HL-60 (cell line): ENCODE results near the gene TYMP.

Experiments
- DNase-seq, 2 experiments: peaks; one replicate each; pipeline ENCODE4 v3.0.0-alpha.2; 2010 to 2020; ENCODE audit warnings: low read depth in 1 of 2, low spot score in 1 of 2
- H3K27ac ChIP-seq: fragments of 250-450 bp; sonication (Bioruptor Pico); replicated peaks from 2 replicates; pipeline ENCODE4 v1.5.1; 2020; ENCODE audit warnings: mild to moderate bottlenecking, moderate library complexity
- H3K27me3 ChIP-seq: fragments of 250-450 bp; sonication (Bioruptor Pico); 2 replicates; pipeline ENCODE4 v1.5.1; 2021; ENCODE audit warnings: mild to moderate bottlenecking, moderate library complexity; ENCODE audit not compliant: insufficient read depth, poor library complexity, severe bottlenecking
- H3K4me3 ChIP-seq: replicated peaks from 2 replicates; pipeline ENCODE4 v1.5.1; 2011; ENCODE audit warnings: mild to moderate bottlenecking, control low read depth, low read length; ENCODE audit not compliant: insufficient read depth
- GABPA ChIP-seq: IDR thresholded peaks from 2 replicates; pipeline ENCODE4 v1.6.1; 2012; ENCODE audit warnings: low read depth
- POLR2AphosphoS5 ChIP-seq: IDR thresholded peaks from 2 replicates; pipeline ENCODE4 v1.6.1; 2012; ENCODE audit warnings: low read depth
- SPI1 ChIP-seq: IDR thresholded peaks from 2 replicates; pipeline ENCODE4 v1.6.1; 2012; ENCODE audit warnings: low read depth, mild to moderate bottlenecking, borderline replicate concordance
- TF ChIP-seq, protein P1 (sequence below): IDR thresholded peaks from one replicate; pipeline ENCODE4 v1.5.1; 2011; ENCODE audit warnings: low read length, control low read depth, inconsistent platforms; ENCODE audit not compliant: insufficient read depth
- TF ChIP-seq, protein P2 (sequence below): IDR thresholded peaks from 2 replicates; pipeline ENCODE4 v1.6.1; 2012; ENCODE audit warnings: low read depth; ENCODE audit not compliant: insufficient replicate concordance

Gene TYMP

DNA sequence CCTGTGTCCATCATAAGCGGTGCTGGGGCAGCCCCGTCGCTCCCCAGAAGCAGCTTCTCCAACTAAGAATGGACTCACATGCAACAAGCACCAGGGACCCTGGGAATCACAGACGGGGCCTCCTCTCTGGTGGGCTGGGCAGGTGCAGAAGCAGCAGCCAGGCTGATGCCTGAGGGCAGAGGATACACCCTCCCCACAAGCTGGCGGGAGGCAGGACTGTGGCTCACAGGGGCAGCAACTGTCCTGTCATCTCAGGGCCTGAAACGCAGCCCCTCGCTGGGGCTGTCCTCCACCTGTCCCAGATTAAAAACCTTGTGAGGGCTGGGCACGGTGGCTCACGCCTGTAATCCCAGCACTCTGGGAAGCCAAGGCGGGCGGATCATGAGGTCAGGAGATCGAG lies 51.9 kb downstream of the TYMP start:
- Histone ChIP-seq H3K27me3 (peaks cover 25% of the 10 kb centered on the region), H3K27ac (no peak overlapping the region), H3K4me3 (no peak overlapping the region)
- TF ChIP-seq, protein P1, sequence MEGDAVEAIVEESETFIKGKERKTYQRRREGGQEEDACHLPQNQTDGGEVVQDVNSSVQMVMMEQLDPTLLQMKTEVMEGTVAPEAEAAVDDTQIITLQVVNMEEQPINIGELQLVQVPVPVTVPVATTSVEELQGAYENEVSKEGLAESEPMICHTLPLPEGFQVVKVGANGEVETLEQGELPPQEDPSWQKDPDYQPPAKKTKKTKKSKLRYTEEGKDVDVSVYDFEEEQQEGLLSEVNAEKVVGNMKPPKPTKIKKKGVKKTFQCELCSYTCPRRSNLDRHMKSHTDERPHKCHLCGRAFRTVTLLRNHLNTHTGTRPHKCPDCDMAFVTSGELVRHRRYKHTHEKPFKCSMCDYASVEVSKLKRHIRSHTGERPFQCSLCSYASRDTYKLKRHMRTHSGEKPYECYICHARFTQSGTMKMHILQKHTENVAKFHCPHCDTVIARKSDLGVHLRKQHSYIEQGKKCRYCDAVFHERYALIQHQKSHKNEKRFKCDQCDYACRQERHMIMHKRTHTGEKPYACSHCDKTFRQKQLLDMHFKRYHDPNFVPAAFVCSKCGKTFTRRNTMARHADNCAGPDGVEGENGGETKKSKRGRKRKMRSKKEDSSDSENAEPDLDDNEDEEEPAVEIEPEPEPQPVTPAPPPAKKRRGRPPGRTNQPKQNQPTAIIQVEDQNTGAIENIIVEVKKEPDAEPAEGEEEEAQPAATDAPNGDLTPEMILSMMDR = no peak
- TF ChIP-seq POLR2AphosphoS5 (no peak), GABPA (no peak), SPI1 (no peak)
- TF ChIP-seq, protein P2, sequence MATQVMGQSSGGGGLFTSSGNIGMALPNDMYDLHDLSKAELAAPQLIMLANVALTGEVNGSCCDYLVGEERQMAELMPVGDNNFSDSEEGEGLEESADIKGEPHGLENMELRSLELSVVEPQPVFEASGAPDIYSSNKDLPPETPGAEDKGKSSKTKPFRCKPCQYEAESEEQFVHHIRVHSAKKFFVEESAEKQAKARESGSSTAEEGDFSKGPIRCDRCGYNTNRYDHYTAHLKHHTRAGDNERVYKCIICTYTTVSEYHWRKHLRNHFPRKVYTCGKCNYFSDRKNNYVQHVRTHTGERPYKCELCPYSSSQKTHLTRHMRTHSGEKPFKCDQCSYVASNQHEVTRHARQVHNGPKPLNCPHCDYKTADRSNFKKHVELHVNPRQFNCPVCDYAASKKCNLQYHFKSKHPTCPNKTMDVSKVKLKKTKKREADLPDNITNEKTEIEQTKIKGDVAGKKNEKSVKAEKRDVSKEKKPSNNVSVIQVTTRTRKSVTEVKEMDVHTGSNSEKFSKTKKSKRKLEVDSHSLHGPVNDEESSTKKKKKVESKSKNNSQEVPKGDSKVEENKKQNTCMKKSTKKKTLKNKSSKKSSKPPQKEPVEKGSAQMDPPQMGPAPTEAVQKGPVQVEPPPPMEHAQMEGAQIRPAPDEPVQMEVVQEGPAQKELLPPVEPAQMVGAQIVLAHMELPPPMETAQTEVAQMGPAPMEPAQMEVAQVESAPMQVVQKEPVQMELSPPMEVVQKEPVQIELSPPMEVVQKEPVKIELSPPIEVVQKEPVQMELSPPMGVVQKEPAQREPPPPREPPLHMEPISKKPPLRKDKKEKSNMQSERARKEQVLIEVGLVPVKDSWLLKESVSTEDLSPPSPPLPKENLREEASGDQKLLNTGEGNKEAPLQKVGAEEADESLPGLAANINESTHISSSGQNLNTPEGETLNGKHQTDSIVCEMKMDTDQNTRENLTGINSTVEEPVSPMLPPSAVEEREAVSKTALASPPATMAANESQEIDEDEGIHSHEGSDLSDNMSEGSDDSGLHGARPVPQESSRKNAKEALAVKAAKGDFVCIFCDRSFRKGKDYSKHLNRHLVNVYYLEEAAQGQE = no peak
- no peak for DNase-seq

DNA sequence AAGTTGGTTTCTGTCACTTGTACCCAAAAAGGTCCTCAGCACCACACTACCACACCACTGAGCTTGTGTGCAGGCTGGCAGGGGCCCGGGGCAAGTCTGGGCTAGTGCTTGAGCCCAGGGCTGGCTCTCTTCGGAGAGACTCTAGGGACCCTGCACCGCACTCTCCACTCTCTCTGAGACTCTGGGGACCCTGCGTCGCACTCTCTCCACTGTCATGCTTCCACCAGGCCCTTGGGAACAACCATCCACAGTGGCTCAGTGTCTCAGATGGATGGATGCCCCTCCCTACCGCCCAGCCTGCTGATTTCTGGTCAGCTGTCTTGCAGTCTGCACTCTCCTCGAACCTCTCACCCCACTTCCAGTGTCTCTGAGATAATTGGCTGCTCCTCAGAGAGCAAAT lies 52.9 kb downstream of the TYMP start:
- no peak overlapping the region for H3K4me3 ChIP-seq
- peaks cover 21% of the 10 kb centered on the region for H3K27me3 ChIP-seq
- TF ChIP-seq SPI1 (no peak), GABPA (no peak), POLR2AphosphoS5 (no peak)
- TF ChIP-seq, protein P2 = no peak
- TF ChIP-seq, protein P1 = no peak
- DNase-seq = no peak
- H3K27ac ChIP-seq = no peak overlapping the region
